GM23248 (cell line): ENCODE measurements around the gene USP40.

Source experiments
- EZH2 ChIP-seq: fragments of 200-600 bp; sonication (generic); IDR thresholded peaks from 2 replicates; pipeline ENCODE4 v1.6.1; 2018; ENCODE audit warnings: antibody characterized with exemption, mild to moderate bottlenecking; ENCODE audit not compliant: insufficient read depth, poor library complexity, severe bottlenecking
- EZH2phosphoT487 ChIP-seq: fragments of 200-600 bp; sonication (generic); IDR thresholded peaks from 2 replicates; pipeline ENCODE4 v1.6.1; 2018; ENCODE audit warnings: antibody characterized with exemption, moderate library complexity, mild to moderate bottlenecking, low read depth; ENCODE audit not compliant: insufficient read depth

- TF ChIP-seq EZH2 (no peak), EZH2phosphoT487 (no peak)
Measured at GRCh38 chr2:233487748-233488345, 78.7 kb downstream of the USP40 start.
